OCI-LY7 (cell line): ENCODE measurements around the gene ANKRD33B. TPM values are rescaled to one million over a fixed set of nuclear protein-coding genes. Genes with fewer than 3 reads are reported as not detected.

Experiments used
- BruUV-seq: library from RNA; stranded (reverse); fragments of 400-500 nt; replicated peaks from 2 replicates; lab custom pipeline; 2021; lab: Mats Ljungman, UMichigan
- CTCF ChIA-PET: fragments of 300-600 bp; sonication (Branson Sonifier 250); formaldehyde crosslinking; loops from one replicate; lab custom pipeline; 2022; ENCODE audit warnings: antibody characterized with exemption; ENCODE audit not compliant: unreplicated experiment; lab: Charles Lee
- POLR2A ChIA-PET: fragments of 300-600 bp; sonication (Branson Sonifier 250); formaldehyde crosslinking; loops from one replicate; lab custom pipeline; 2022; ENCODE audit warnings: antibody characterized with exemption; lab: Charles Lee
- DNase-seq: peaks from one replicate; pipeline ENCODE4 v3.0.0-alpha.2; 2015; ENCODE audit warnings: low spot score
- H2AFZ ChIP-seq: fragments of 200-600 bp; sonication (generic), shearing (Covaris generic); 2 replicates; pipeline ENCODE4 v1.6.1; 2014; ENCODE audit warnings: mild to moderate bottlenecking, antibody characterized with exemption, low read length, moderate library complexity
- H3K27ac ChIP-seq: fragments of 200-600 bp; sonication (generic); 2 replicates; pipeline ENCODE4 v1.5.1; 2014; ENCODE audit warnings: mixed run types, low read depth, mild to moderate bottlenecking, moderate library complexity, low read length, inconsistent platforms; ENCODE audit not compliant: poor library complexity, severe bottlenecking
- H3K36me3 ChIP-seq: fragments of 200-600 bp; sonication (generic); 2 replicates; pipeline ENCODE4 v1.6.1; 2014; ENCODE audit warnings: mild to moderate bottlenecking, antibody characterized with exemption, low read length, moderate library complexity, mixed read lengths; ENCODE audit not compliant: insufficient read depth
- H3K4me1 ChIP-seq: fragments of 200-600 bp; sonication (generic); 2 replicates; pipeline ENCODE4 v1.5.1; 2014; ENCODE audit warnings: mild to moderate bottlenecking, low read length; ENCODE audit not compliant: insufficient read depth, poor library complexity, severe bottlenecking
- H3K4me2 ChIP-seq: fragments of 200-600 bp; sonication (generic); 2 replicates; pipeline ENCODE4 v1.6.1; 2014; ENCODE audit warnings: mild to moderate bottlenecking, low read length
- H3K4me3 ChIP-seq: fragments of 200-600 bp; sonication (generic); 2 replicates; pipeline ENCODE4 v1.5.1; 2014; ENCODE audit warnings: mild to moderate bottlenecking, low read depth, low read length; ENCODE audit not compliant: poor library complexity, severe bottlenecking
- H3K79me2 ChIP-seq: fragments of 200-600 bp; sonication (generic); 2 replicates; pipeline ENCODE4 v1.6.1; 2016; ENCODE audit warnings: low read depth, mild to moderate bottlenecking, low read length, moderate library complexity, mixed read lengths; ENCODE audit not compliant: insufficient read depth
- H3K9me2 ChIP-seq: fragments of 200-600 bp; sonication (generic); 2 replicates; pipeline ENCODE4 v1.6.1; 2016; ENCODE audit warnings: mild to moderate bottlenecking, low read length, mixed read lengths; ENCODE audit not compliant: insufficient read depth
- H3K9me3 ChIP-seq: fragments of 200-600 bp; sonication (generic); 2 replicates; pipeline ENCODE4 v1.6.1; 2014; ENCODE audit warnings: mild to moderate bottlenecking, mixed run types, low read length, mixed read lengths
- H4K20me1 ChIP-seq: fragments of 200-600 bp; sonication (generic); 2 replicates; pipeline ENCODE4 v1.6.1; 2014; ENCODE audit warnings: mild to moderate bottlenecking, antibody characterized with exemption, low read length, moderate library complexity, mixed read lengths; ENCODE audit not compliant: insufficient read depth
- EZH2phosphoT487 ChIP-seq: fragments of 200-600 bp; sonication (generic); IDR thresholded peaks from 2 replicates; pipeline ENCODE4 v1.6.1; 2018; ENCODE audit warnings: low read depth, borderline replicate concordance, mild to moderate bottlenecking, mixed run types, antibody characterized with exemption, low read length, moderate library complexity, mixed read lengths
- intact Hi-C: fragments of 100-400 bp; cut with micrococcal nuclease; formaldehyde crosslinking; loops from one replicate; pipeline ENCODE4 v1.10.0; 2022; ENCODE audit not compliant: unreplicated experiment
- total RNA-seq, 2 experiments: library from RNA; depleted of rRNA in 1 of 2; stranded (reverse); fragments of >200 nt in 1 of 2; shearing (Covaris generic) in 1 of 2; gene quantifications; 2 replicates each; pipeline ENCODE4 v1.2.3, GENCODE V29; 2014 to 2022
- TF ChIP-seq, protein P1 (sequence below): fragments of 200-600 bp; sonication (generic); conservative IDR thresholded peaks from 2 replicates; pipeline ENCODE4 v1.5.1; 2014; ENCODE audit warnings: mild to moderate bottlenecking, antibody characterized with exemption, low read length, moderate library complexity, mixed read lengths

ANKRD33B gene
- total RNA-seq, 2 experiments from 2014 or later = 5.6 to 11.4 TPM

DNA sequence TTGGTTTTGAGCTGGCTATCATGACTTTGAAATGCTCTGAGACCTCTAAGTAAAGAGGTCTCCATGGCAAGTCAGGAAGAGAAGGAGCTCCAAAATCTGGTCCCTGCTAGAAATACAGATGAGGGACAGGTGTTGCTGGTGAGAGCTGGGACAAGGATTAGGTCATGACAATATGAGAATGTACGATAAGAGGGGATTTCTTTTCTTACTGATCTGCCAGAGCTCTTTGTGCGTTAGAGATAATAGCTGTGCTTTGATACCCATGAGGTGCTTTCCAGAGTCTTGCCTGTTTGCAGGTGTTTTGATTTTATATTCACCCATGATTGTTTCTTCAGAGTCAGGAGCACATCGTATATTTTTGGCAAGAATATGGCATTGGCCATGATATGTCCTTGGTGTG, 56.5 kb downstream of the ANKRD33B start:
- intact Hi-C loops = no loop called here
- H3K79me2 ChIP-seq = no peaks in the 10 kb centered on the region
- POLR2A ChIA-PET = interaction anchor here (0.5 to 2.2 kb wide), 9 partner anchors 9 to 533 kb away, joined by 3 to 6 read pairs (median 5); no protein-coding TSS in a partner anchor

DNA sequence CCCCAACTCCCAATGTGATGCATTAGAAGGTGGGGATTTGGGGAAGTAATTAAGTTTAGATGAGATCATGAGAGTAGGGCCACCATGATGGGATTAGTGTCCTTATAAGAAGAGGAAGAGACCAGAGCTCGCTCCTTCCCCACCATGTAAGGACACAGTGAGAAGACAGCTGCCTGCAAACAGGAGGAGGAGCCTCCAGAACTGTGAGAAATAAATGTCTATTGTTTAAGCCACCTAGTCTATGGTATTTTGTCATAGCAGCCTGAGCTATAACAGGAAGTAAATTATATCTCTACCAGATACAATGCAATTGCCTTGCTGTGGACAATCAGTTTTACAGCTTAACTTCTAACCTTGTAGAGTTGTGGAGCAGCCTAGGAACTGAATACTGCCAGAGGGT, 58.0 kb downstream of the ANKRD33B start:
- no peak overlapping the region for H3K4me2 ChIP-seq
- H3K27ac ChIP-seq = no peak overlapping the region
- H3K4me3 ChIP-seq = no peak overlapping the region
- no peak for TF ChIP-seq EZH2phosphoT487
- TF ChIP-seq, protein P1, sequence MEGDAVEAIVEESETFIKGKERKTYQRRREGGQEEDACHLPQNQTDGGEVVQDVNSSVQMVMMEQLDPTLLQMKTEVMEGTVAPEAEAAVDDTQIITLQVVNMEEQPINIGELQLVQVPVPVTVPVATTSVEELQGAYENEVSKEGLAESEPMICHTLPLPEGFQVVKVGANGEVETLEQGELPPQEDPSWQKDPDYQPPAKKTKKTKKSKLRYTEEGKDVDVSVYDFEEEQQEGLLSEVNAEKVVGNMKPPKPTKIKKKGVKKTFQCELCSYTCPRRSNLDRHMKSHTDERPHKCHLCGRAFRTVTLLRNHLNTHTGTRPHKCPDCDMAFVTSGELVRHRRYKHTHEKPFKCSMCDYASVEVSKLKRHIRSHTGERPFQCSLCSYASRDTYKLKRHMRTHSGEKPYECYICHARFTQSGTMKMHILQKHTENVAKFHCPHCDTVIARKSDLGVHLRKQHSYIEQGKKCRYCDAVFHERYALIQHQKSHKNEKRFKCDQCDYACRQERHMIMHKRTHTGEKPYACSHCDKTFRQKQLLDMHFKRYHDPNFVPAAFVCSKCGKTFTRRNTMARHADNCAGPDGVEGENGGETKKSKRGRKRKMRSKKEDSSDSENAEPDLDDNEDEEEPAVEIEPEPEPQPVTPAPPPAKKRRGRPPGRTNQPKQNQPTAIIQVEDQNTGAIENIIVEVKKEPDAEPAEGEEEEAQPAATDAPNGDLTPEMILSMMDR = no peak
- DNase-seq = no peak
- H3K4me1 ChIP-seq = peaks cover 37% of the 10 kb centered on the region
- no peaks in the 10 kb centered on the region for H4K20me1 ChIP-seq
- no peaks in the 10 kb centered on the region for H3K79me2 ChIP-seq
- CTCF ChIA-PET = interaction anchor here (0.5 kb wide), 1 partner anchor 87 kb away, joined by 5 read pairs; no protein-coding TSS in a partner anchor
- POLR2A ChIA-PET = interaction anchor here (1.0 to 2.2 kb wide), 5 partner anchors 9 to 63 kb away, joined by 3 to 14 read pairs (median 6); no protein-coding TSS in a partner anchor
- H3K9me3 ChIP-seq = no peaks in the 10 kb centered on the region; the same call in 1 of the 2 replicates
- no TSS peak for BruUV-seq
- H3K36me3 ChIP-seq = peaks cover 7% of the 10 kb centered on the region
- intact Hi-C loops = no loop called here
- no peak overlapping the region for H2AFZ ChIP-seq
- no peaks in the 10 kb centered on the region for H3K9me2 ChIP-seq

More for the DNA sequence above, 56.5 kb downstream of the ANKRD33B start:
- BruUV-seq = no TSS peak
- CTCF ChIA-PET = interaction anchor here (1.4 kb wide), 1 partner anchor 10 kb away, joined by 3 read pairs; no protein-coding TSS in a partner anchor
- Histone ChIP-seq H3K9me2 (no peaks in the 10 kb centered on the region), H3K4me2 (no peak overlapping the region), H3K9me3 (no peaks in the 10 kb centered on the region; the same call in 1 of the 2 replicates), H4K20me1 (no peaks in the 10 kb centered on the region), H2AFZ (no peak overlapping the region), H3K4me1 (peaks cover 24% of the 10 kb centered on the region), H3K4me3 (no peak overlapping the region), H3K27ac (no peak overlapping the region), H3K36me3 (peaks cover 7% of the 10 kb centered on the region)
- DNase-seq = no peak
- TF ChIP-seq, protein P1 = no peak
- no peak for TF ChIP-seq EZH2phosphoT487

DNA sequence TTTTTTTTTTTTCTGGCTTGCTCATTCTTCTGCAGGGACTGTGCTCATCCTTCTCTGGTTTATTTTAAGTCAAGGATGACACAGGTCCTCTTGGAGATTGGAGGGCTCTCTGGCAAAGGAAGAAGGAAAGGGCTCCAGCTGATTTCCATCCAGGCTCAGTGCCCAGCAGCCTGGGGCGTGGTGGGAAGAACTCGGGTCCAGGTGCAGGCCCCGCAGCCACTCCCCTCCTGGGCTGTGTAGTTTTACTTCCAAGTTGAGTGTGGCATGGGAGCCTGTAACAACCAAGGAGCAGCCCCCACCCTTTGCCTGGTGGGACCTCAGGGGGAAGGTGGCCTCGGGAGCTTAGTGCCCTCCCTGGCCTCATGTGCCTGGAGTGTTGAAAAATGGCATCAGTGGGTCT, 58.9 kb downstream of the ANKRD33B start:
- intact Hi-C loops = no loop called here
- H3K79me2 ChIP-seq = no peaks in the 10 kb centered on the region
- no peaks in the 10 kb centered on the region for H3K9me2 ChIP-seq
- H2AFZ ChIP-seq = no peak overlapping the region
- DNase-seq = no peak
- H3K4me2 ChIP-seq = no peak overlapping the region
- no TSS peak for BruUV-seq
- no peak overlapping the region for H3K4me3 ChIP-seq
- H3K9me3 ChIP-seq = no peaks in the 10 kb centered on the region; the same call in 1 of the 2 replicates
- no peak overlapping the region for H3K27ac ChIP-seq
- CTCF ChIA-PET = no interaction called here
- POLR2A ChIA-PET = interaction anchor here (0.5 to 1.8 kb wide), 2 partner anchors 12 to 93 kb away, joined by 4 to 5 read pairs; no protein-coding TSS in a partner anchor
- H3K4me1 ChIP-seq = peaks cover 47% of the 10 kb centered on the region
- peaks cover 7% of the 10 kb centered on the region for H3K36me3 ChIP-seq
- TF ChIP-seq EZH2phosphoT487 = no peak
- TF ChIP-seq, protein P1 = no peak
- H4K20me1 ChIP-seq = no peaks in the 10 kb centered on the region
